ENCODE measurements around the gene ZNF12.

The ZNF12 gene

DNA sequence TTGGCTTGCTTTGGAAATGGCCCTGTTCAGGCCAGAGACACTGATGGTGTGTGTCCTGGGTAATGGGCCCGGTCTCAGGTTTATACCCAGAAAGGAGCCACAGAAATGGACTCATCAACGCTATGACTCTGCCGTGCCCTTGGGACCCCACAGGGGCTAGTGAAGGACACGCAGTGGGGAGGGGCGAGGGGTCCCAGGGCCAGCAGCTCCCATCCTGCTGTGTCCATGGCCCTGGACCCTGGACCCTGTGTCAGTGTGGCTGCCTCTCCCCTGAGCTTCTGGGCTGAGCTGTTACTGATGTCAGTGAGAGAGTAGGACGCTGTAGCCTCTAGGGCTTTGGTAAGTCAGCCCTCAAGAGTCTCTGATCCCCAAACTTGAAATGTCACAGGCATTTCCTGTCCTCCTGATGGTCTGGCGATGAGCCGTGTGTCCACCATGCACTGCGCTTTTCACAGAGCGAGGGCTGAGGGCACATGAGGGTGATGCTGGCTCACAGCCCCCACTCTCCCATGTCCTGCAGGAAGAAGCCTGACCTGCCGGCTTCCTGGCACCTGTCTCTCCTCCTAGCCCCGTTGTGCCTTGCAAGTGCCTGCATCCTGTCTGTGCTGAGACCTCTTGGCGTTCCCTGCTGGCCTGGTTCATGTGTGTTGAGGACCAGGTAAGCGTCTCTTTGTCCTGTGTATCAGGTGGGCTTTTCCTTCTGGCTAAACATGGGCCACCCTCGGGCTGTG, 65.3 kb downstream of the ZNF12 start:
- H3K27ac ChIP-seq = no peak overlapping the region
- TF ChIP-seq ZFX (IDR thresholded peaks at IDR 0.05) = no peak
- TF ChIP-seq, protein P1, sequence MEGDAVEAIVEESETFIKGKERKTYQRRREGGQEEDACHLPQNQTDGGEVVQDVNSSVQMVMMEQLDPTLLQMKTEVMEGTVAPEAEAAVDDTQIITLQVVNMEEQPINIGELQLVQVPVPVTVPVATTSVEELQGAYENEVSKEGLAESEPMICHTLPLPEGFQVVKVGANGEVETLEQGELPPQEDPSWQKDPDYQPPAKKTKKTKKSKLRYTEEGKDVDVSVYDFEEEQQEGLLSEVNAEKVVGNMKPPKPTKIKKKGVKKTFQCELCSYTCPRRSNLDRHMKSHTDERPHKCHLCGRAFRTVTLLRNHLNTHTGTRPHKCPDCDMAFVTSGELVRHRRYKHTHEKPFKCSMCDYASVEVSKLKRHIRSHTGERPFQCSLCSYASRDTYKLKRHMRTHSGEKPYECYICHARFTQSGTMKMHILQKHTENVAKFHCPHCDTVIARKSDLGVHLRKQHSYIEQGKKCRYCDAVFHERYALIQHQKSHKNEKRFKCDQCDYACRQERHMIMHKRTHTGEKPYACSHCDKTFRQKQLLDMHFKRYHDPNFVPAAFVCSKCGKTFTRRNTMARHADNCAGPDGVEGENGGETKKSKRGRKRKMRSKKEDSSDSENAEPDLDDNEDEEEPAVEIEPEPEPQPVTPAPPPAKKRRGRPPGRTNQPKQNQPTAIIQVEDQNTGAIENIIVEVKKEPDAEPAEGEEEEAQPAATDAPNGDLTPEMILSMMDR (conservative IDR thresholded peaks at IDR 0.05) = no peak

DNA sequence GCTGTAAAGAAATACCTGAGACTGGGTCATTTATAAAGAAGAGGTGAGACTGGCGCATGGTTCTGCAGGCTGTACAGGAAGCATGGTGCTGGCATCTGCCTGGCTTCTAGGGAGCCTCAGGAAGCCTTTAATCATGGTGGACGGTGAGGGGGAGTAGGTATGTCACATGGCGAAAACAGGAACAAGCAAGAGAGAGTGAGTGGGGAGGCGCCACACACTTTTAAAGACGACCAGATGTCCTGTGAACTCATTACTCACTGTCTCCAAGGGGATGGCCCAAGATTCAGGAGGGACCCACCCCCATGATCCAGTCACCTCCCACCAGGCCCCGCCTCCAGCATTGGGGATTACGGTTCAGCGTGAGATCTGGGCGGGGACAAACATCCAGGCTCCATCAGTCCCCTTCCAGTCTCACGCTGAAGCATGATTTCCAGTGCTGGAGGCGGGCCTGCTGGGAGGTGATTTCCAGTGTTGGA, 66.5 kb downstream of the ZNF12 start:
- TF ChIP-seq ZFX (IDR thresholded peaks at IDR 0.05) = no peak
- TF ChIP-seq, protein P1 (conservative IDR thresholded peaks at IDR 0.05) = no peak
- no peak overlapping the region for H3K27ac ChIP-seq

DNA sequence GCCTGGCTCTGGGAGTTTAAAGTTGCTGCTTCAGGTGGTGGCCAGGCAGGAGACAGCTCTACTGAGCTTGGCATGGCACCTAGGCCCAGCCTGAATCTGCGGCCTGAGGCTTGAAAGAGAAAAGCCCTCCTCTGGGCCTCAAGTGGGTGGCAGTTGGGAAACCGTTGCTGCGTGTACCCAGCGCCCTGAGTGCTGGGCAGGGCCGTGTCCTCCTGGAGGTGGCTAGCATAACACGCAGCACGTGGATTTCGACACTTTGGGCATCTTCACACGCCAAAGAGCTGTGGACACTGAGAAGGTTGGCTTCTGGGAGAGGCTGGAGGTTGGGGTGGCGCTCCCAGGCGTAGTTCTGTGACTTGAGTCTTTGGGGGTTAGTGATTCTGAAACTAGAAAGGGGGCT, 67.1 kb downstream of the ZNF12 start:
- no peak overlapping the region for H3K27ac ChIP-seq
- TF ChIP-seq, protein P1 (conservative IDR thresholded peaks at IDR 0.05) = no peak
- no peak for TF ChIP-seq ZFX (IDR thresholded peaks at IDR 0.05)

DNA sequence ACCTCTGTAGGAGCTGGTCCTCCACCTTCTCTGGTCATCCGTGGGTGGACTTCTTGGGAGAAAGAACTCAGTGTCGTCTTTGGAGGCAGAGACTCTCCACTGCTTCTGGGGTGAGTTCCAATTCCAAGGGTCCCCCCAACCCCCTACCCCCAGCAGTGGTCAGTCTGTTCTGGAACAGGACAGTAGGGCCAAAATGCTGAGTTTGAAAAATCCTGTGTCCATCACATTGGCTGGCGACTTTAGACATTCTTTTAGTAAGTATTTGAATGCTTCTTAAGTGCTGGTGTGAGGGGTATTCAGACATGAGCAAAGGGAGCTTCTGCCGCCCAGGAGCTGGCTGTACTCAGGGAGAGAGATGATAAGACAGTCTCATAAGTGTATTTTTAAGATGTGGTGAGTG, 67.7 kb downstream of the ZNF12 start:
- TF ChIP-seq ZFX (IDR thresholded peaks at IDR 0.05) = no peak
- TF ChIP-seq, protein P1 (conservative IDR thresholded peaks at IDR 0.05) = no peak
- no peak overlapping the region for H3K27ac ChIP-seq
